Measurements from ENCODE around the gene PALB2.

PALB2 gene

DNA sequence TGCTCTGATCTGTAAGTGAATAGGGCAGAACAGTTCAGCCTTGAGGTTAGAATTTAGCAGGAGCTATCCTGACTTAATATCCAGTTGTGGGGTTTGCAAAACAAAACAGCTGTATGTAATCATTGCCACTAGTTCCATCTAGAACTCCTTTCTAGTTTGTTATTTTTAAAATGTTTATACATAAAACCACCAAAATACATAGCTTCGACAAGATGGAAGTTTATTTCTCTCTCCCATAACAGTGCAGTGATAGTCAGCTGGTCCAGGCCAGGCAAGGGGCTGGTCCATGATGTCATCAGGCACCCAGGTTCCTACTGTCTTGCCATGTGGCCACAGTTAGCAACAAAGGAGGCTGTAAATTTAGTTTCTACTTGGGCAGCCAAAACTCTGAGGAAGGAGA is 27.1 kb upstream of the PALB2 start:
- DNase-seq (ENCODE audit: low read depth in 2 of 2) = no peak
- no peak overlapping the region for H3K4me3 ChIP-seq (replicated peaks in 1 of 2; ENCODE audit: low read depth in 2 of 2, low read length in 2 of 2)
- TF ChIP-seq CTCF (IDR thresholded peaks at IDR 0.05; ENCODE audit: low read depth, low read length) = no peak

DNA sequence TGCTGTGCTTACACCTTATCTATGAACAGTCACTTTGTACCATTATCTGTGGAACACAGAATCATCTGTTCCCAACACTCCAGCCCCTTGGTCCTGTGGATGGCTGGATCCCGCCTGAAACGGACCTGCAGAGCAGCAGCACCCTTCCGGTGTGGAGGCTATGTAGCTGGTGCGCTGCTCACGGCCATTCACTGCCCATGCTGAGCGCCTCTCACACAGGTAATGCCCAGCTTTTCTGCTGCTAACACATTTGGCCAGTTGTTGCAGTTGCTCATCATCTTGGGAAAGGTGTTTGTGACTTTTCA is 26.2 kb upstream of the PALB2 start:
- no peak for DNase-seq (ENCODE audit: low read depth in 2 of 2)
- no peak overlapping the region for H3K4me3 ChIP-seq (replicated peaks in 1 of 2; ENCODE audit: low read depth in 2 of 2, low read length in 2 of 2)
- no peak for TF ChIP-seq CTCF (IDR thresholded peaks at IDR 0.05; ENCODE audit: low read depth, low read length)

- no peak for DNase-seq (ENCODE audit: low read depth in 2 of 2)
- TF ChIP-seq CTCF (IDR thresholded peaks at IDR 0.05; ENCODE audit: low read depth, low read length) = no peak
Observed at GRCh38 chr16:23666571-23667354, 25.7 kb upstream of the PALB2 start.

DNA sequence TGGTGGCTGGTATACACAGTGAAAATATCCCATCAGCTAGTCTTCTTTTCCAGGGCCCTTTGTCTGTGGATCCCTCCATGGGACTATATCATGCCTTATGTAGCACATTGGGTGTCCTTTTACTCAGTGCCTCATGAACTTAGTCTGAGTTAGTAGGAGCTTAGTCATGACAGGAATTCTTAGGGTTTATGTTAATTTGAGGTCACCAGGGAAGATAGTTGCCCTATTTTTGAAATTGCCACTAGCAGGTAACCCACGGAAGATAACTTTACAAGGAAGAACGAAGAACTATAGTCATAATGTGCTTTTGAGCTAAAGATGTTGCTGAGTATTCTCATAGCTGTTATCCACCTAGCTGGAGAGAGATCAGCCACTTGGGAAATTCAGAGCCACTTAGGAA is 22.8 kb upstream of the PALB2 start:
- no peak for DNase-seq (ENCODE audit: low read depth in 2 of 2)
- TF ChIP-seq CTCF (IDR thresholded peaks at IDR 0.05; ENCODE audit: low read depth, low read length) = no peak
- H3K4me3 ChIP-seq (replicated peaks in 1 of 2; ENCODE audit: low read depth in 2 of 2, low read length in 2 of 2) = no peak overlapping the region

More at GRCh38 chr16:23666571-23667354, 25.7 kb upstream of the PALB2 start:
- no peak overlapping the region for H3K4me3 ChIP-seq (replicated peaks in 1 of 2; ENCODE audit: low read depth in 2 of 2, low read length in 2 of 2)

- no peak for DNase-seq (ENCODE audit: low read depth in 2 of 2)
- TF ChIP-seq CTCF (IDR thresholded peaks at IDR 0.05; ENCODE audit: low read depth, low read length) = no peak
- H3K4me3 ChIP-seq (replicated peaks in 1 of 2; ENCODE audit: low read depth in 2 of 2, low read length in 2 of 2) = no peak overlapping the region
Observed at GRCh38 chr16:23651943-23652468, 10.9 kb upstream of the PALB2 start.

DNA sequence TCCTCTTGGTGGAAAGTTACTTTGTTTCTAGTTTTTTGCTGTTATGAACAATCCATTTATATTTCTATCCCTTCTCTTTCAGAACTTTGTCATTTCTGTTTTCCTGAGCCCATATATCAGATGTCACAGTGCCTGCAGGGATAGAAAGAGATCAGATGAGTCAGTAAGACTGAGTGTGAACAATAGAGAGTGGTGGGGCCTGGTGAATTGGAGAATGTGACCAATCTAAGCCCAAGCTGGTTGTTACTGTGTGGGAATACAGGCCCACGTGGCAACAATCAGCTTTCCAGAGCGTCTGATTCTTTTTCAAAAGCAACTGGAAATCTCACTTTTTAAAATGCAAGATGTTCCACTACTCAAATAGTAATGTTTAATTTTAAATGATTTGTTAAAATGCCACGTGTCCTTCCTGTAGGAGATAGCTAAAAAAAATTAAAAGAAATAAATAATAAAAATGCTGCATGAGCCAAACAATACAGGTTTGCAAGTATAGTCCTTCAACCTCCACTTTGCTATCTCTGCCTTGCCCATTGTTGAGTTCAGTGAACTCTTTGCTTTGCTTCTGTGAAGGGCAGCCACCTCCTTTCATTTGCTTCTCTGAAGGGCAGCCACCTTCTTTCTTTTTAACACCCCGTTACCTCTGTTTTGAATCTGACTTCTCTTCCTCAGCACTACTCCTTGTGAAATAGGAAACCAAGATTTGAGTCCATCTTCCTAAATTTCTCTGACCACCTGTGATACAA is 9.7 kb upstream of the PALB2 start:
- TF ChIP-seq CTCF (IDR thresholded peaks at IDR 0.05; ENCODE audit: low read depth, low read length) = no peak
- peak in 1 of 2 donors; percentile 43 for DNase-seq (ENCODE audit: low read depth in 2 of 2)
- no peak overlapping the region for H3K4me3 ChIP-seq (replicated peaks in 1 of 2; ENCODE audit: low read depth in 2 of 2, low read length in 2 of 2)

Measured in cardiac fibroblast (primary cell).